ENCODE results near the gene RAP1A.

The RAP1A gene

DNA sequence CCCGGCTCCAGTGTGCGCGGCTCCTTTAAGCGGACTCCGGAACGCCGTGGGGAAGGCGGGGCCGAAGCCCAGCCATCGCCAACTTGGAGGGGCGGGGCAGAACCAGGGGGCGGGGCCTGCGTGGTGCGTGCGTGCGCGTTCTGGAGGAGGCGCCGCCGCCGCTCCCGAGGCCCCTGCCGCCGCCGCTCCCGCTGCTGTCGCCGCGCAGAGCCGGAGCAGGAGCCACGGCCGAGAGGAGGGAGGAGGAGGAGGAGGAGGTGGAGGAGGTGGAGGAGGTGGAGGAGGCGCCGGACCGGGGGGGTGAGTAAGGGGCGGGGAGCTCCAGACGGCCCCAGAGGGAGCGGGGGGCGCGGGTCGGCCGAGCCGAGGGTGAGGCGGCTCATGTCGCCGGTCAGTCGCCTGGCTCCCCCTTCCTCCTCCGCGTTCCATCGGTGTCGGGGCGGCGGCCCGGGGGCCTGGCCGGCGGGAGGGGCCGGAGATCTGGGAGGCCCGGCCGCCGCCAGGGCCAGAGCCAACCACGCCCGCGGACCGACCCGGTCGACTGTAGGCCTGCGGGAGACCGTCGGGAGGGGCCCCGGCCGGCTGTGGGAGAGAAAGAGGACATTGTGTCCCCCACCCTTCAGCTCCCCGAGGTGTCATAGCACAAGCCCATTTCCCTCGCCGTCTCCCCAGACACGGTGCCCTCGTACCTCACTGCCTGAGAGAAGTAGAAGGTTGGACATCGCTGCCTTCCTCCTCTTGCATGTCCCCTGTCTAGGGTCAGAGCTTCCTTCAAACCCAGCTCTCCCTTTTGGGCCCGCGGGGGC is at the start of gene RAP1A:
TSS of gene RAP1A (plus strand) at position 155 of the 806 bp plus-strand sequence. CDS start 71,572 bp downstream, outside the sequence.
- DNase-seq: peak; percentile 91

DNA sequence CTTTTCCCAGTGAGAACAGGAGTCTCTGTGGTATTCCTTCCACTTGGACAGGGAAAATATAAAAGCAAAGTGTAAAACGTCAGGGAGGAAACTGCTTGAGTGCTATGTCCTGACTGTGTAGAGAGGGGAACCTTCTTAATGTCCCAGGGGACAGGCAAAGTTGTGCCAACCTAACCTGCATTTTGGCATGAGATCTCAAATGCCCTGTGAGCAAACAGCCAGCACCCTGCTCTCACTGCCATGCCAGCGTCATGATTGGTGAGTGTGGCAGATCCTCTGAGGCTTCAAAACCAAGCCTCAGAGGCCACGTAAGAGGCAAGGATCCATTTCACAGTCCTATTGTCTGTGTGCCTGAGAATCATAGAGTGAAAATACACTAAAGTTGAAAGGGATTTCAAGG is 49.7 kb upstream of the RAP1A start:
- DNase-seq: no peak

DNA sequence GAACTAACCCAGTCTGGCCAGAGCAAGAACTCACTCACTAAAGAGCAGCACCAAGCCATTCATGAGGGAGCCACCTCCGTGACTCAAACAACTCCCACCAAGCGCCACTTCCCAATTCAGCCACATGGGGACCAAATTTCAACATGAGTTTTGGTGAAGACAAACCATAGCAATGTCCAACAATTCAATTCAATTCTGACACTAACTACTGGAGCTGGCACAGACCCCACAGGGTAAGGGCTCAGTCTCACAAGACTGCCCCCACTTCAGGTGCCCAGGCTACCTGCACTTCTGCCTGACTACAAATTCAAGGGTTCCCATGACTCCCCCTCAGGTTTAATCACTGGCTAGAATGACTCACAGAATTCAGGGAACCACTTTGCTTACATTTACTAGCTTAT is 48.8 kb upstream of the RAP1A start:
- DNase-seq: no peak

DNA sequence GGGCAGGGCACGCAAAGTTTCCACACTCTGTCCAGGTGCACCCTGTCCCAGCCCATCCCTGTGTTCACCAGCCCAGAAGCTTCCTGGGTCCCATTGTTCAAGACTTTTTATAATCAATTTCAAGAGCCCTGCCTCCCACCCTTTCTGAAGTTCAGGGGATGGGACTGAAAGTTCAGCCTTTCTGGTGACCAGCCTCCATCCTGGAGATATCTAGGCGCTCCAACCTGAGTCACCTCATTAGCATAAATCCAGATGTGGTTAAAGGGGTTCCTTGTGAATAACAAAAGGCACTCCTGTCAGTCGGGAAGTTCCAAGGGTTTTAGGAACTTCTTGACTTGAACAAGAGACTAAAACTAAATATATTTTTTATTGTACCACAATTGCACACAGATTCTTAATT is 48.4 kb upstream of the RAP1A start:
- no peak for DNase-seq

GRCh38 chr1:111571987-111572386 is 47.6 kb upstream of the RAP1A start:
- no peak for DNase-seq

- no peak for DNase-seq
Measured at GRCh38 chr1:111576547-111576946, 43.0 kb upstream of the RAP1A start.

DNA sequence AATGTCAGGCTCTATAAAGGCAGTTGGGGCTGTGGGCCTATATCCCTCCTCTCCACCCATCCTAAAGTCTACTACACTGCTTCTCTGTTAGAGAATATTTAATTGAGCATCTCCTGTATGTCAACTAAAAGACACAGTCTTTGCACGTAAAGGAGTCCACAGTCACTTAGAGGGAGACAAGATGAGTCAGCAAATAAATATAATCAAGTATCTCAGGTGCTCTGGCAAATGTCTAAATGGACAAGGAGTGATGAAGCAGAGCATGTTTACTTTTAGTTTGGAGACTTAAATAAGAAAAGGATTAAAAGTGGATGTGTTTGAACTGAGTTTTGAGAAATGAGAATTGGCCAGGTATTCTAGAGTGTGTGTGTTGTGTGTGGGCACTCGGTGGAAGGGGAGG is 41.8 kb upstream of the RAP1A start:
- DNase-seq: no peak

DNA sequence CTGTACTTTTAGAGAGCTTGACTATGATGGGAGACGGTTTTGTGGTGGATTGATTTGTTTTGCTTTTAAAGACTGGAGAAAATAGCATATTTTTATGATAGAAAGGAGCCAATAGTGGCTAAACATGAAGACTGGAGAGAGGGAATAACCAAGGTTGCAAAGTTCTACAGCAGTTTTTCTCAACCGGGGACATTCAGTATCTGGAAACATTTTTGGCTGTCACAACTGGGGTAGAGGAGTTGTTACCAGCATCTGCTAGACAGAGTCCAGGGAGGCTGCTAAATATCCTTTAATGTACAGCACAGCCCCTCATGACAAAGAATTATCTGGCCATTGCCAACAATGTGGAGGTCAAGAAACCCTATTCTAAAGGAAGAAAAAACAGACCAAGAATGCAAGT is 38.4 kb upstream of the RAP1A start:
- no peak for DNase-seq

DNA sequence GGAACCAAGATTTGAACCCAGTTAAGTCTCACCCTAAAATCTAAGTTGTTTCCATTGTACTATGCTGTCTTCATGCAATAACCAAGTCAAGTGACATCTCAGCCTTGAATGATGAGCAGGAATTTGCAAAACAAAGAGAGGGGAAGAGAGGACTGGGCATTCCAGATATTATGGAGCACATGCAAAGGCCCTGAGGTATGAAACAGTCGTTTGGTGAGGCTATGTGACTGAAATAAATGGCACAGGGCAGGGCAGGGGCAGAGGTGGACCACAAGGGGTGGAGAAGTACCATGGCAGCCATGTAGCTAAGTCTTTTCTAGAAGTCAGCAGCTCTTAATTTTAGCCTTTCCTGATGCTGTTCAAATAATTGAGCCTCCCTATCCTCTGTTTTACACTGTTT is 37.6 kb upstream of the RAP1A start:
- no peak for DNase-seq

GRCh38 chr1:111582644-111583618 is 36.7 kb upstream of the RAP1A start:
- no peak for DNase-seq

GRCh38 chr1:111585447-111586086 is 34.0 kb upstream of the RAP1A start:
- no peak for DNase-seq

- DNase-seq: no peak
Measured at GRCh38 chr1:111586112-111586511, 33.5 kb upstream of the RAP1A start.

GRCh38 chr1:111587509-111588174 is 31.9 kb upstream of the RAP1A start:
- DNase-seq: no peak

DNA sequence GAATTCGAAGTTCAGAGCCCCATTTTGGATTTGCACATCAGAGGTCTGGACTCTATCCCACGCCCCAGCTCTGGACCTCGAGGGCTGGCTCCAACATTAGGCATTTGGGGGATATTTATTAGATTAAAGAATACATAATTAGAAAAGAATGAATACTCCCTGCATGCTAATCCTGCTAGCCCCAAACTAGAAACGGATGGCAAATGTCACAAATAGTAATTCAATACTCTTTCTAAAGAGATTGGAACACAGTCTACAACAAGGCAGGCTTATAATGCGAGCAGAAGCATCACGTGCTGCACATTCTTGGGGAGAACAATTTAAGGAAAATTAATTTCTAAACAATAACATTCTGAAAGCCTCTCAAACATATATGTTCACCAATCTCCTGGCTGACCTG is 27.7 kb upstream of the RAP1A start:
- no peak for DNase-seq

DNA sequence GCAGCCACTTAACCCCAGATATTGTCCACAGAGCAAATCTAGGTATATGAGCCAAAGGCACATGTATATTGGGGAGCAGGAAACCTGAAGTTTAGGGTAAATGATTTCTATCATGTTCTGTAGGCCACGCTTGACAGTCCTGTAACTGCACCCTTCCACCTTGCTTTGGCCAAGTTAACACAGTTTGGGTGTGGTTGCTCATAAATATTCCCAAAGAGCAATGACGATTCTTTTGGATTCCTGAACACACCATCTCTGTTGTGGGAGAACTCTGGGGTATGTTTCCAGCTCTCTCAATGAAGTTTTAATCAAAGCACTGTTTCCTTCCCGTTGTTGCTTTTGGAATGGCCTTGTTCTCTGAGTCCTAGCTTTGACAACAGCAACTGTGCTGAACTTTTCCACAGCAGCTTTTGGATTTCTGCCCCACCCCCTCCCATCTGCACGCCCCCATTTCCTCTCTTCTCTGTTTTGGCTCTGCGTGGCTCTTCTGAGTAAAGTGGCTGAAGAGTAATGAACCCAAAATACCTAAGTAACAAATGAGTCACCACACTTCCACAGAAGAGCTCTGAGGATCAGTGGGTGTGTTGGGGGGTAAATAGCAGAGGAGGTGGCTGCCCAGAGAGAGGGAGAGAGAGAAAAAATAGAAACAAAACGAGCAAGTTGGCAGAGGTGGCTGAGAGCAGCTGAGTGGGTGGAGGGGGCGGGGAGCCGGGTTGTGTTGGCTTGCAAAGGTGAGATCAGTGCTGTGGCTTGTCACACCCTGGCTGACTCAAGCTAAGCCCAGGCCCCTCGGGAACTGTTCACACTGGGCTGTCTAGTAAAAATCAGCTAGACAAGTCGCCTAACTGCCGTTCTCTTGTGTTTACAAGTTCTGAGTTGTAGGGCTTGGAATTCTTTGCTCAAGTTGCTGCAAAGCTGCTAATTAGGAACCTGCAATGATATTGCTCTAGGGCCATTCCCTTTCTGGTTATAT is 26.9 kb upstream of the RAP1A start:
- DNase-seq: peak; percentile 26

DNA sequence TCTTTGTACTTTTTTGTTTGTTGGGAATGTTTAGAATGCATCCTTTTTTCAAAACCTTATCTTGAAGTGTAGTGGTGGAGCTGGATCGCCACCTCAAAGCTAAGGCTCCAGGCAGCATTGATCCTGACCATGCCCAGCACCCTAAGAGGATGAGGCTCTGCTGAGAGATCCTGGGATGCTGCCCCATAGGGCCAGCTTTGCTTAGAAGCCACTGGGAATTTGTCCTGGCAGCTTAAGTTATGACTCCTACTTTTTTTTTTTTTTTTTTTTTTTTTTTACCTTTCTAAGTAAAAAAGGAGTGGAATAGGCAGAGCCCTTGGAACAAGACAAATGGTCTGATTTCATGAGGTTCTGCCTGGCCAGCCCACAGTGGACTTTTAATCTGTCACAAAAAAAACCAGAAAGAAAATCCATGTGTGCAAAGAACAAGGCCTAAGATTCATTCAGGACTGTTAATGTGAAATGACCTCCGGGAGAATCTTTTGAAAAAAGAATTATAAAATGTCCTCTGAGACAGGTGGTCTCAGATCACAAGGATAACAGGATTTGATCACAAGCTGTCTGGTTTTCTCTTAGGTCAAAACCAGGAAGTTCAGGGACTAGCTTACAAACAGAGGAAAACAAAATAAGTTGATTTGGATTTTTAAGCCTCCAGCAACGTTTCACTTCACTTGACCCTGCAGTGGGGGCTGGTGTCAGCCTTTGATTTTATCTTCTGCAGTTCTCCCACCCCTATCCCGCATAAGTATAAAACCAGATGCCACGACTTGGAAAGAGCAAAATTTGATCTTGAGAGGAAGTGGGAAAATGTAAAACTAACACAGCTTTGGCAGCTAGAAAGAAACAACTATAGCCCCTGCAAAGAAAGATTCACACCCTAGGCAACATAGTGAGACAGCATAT is 25.9 kb upstream of the RAP1A start:
- DNase-seq: no peak

DNA sequence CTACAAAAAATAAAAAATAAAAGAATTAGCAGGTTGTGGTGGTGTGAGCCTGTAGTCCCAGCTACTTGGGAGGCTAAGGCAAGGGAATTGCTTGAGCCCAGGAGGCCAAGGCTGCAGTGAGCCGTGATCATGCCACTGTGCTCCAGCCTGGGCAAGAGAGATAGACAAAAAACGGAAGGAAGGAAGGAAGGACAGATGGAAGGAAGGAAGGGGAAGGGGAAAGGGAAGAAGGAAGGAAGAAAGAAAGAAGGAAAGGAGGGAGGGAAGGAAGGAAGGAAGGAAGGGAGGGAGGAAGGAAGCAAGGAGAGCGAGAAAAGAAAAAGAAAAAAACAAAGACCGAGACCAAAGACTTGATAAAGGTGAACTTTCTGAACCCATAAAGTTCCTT is 25.3 kb upstream of the RAP1A start:
- no peak for DNase-seq

DNA sequence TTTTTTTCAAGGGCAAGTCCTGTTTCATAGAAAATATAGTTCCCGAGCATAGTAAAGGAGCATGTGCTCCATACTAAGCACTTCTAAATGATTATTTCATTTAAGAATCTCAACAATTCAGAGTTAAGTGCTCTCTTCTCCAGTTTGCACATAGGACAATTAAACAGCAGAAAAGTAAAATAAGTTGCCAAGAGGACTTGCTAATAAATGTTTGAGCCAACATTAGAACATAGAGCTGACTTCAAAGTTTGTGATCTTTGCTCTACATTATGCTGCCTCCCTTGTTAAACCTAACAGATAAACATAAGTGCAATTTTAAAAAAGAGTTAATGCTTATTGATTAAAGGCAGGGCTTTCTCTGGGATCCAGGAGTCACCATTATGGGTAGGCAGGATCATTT is 23.8 kb upstream of the RAP1A start:
- DNase-seq: no peak

- DNase-seq: no peak
Measured at GRCh38 chr1:111596499-111596898, 23.1 kb upstream of the RAP1A start.

GRCh38 chr1:111597426-111597825 is 22.2 kb upstream of the RAP1A start:
- DNase-seq: no peak

GRCh38 chr1:111598544-111598943 is 21.0 kb upstream of the RAP1A start:
- DNase-seq: no peak
